Activated naive CD4-positive, alpha-beta T cell treated with anti-CD3 and anti-CD28 coated beads for 36 hours (primary cell): ENCODE measurements around the gene SEMA6D. TPM values are rescaled to one million over a fixed set of nuclear protein-coding genes. Genes with fewer than 3 reads are reported as not detected.

Experiments
- CTCF ChIA-PET: fragments of 350-600 bp; sonication (Branson Sonifier 250); formaldehyde crosslinking; loops from one replicate; lab custom pipeline; 2021; ENCODE audit warnings: antibody characterized with exemption; lab: Charles Lee
- DNase-seq: peaks from one replicate; pipeline ENCODE4 v3.0.0-alpha.2; 2020
- H3K27ac Mint-ChIP-seq: one replicate; pipeline ENCODE4 v1.8.0; 2021; ENCODE audit warnings: mild to moderate bottlenecking, mixed read lengths
- H3K27me3 Mint-ChIP-seq: one replicate; pipeline ENCODE4 v1.8.0; 2021; ENCODE audit warnings: low read depth, mixed read lengths
- H3K36me3 Mint-ChIP-seq: one replicate; pipeline ENCODE4 v1.8.0; 2021; ENCODE audit warnings: low read depth, mixed read lengths
- H3K4me1 Mint-ChIP-seq: one replicate; pipeline ENCODE4 v1.8.0; 2021; ENCODE audit warnings: low read depth, mixed read lengths
- H3K4me3 Mint-ChIP-seq: one replicate; pipeline ENCODE4 v1.8.0; 2021; ENCODE audit warnings: mild to moderate bottlenecking, moderate library complexity, mixed read lengths
- H3K9me3 Mint-ChIP-seq: one replicate; pipeline ENCODE4 v1.8.0; 2021; ENCODE audit warnings: mixed read lengths
- intact Hi-C: fragments of 100-400 bp; cut with micrococcal nuclease; formaldehyde crosslinking; loops from one replicate; pipeline ENCODE4 v1.15.1; 2023
- total RNA-seq, 2 experiments: library from RNA; stranded (reverse); gene quantifications; one replicate each; pipeline ENCODE4 v1.2.3, GENCODE V29; 2021

The SEMA6D gene
- total RNA-seq, 2 experiments from 2014 or later = not detected

- CTCF ChIA-PET = no interaction called here
- intact Hi-C loops = no loop called here
- Mint-ChIP-seq H3K27me3 (peaks cover 18% of the 10 kb centered on the region), H3K4me3 (no peak overlapping the region), H3K36me3 (no peaks in the 10 kb centered on the region), H3K27ac (no peak overlapping the region), H3K4me1 (no peaks in the 10 kb centered on the region), H3K9me3 (no peaks in the 10 kb centered on the region)
- no peak for DNase-seq
These were observed 103.5 kb downstream of the SEMA6D start for GRCh38 chr15:47820747-47821319.

- H3K4me3 Mint-ChIP-seq = no peak overlapping the region
- H3K27ac Mint-ChIP-seq = no peak overlapping the region
- no peaks in the 10 kb centered on the region for H3K9me3 Mint-ChIP-seq
- no peaks in the 10 kb centered on the region for H3K4me1 Mint-ChIP-seq
- intact Hi-C loops = no loop called here
- no peaks in the 10 kb centered on the region for H3K36me3 Mint-ChIP-seq
- CTCF ChIA-PET = no interaction called here
- no peak for DNase-seq
- H3K27me3 Mint-ChIP-seq = peaks cover 20% of the 10 kb centered on the region
These were observed 104.7 kb downstream of the SEMA6D start for GRCh38 chr15:47822048-47822447.
